Inferior parietal cortex (tissue), 1 donor: ENCODE data around the gene ADPRH.
"Not testable (repeated sequence)": the region's sequence is repeated elsewhere in the genome, so short reads cannot be mapped to it uniquely, and the experiment has no call there.

Source experiments
- DNase-seq: peaks from one replicate; pipeline ENCODE4 v3.0.0-alpha.2; 2016; ENCODE audit errors: extremely low spot score

Gene ADPRH

DNA sequence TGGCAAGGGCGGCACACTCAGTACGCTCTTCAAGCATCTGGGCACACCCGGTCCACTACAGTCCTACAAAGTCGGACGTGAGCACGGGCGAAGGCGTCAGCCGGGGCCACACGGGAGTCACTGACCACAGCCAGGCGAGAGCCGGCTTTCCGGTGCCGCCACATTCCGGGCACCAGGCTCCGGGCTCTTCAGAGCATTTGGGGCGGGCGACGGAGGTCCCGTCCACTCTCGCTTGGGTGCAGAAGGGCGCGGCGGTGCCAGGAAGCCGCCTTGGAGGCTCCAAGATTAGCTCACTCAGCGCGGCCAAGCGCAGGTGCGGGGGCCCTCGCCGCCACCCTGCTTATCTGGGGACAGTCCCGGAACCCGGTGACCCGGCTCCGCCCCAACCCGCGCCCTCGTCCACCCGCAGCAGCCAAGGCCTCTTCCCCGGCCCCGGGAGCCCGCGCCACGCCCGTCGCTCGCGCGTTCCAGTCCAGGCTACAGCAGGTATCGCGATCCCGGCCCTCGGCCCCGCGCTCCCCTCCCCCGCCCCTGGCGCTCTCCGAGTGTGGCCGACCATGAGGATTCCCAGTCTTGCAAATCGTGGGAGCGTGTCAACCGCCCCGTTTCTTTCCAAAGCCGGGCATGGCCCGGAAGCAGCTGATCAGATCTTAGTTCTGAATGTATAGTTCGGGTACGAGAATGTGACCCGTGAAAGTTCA, at the start of gene ADPRH:
TSS of gene ADPRH (plus strand) at position 127 of the 701 bp plus-strand sequence. CDS start 2,678 bp downstream, outside the sequence.
- no peak for DNase-seq

DNA sequence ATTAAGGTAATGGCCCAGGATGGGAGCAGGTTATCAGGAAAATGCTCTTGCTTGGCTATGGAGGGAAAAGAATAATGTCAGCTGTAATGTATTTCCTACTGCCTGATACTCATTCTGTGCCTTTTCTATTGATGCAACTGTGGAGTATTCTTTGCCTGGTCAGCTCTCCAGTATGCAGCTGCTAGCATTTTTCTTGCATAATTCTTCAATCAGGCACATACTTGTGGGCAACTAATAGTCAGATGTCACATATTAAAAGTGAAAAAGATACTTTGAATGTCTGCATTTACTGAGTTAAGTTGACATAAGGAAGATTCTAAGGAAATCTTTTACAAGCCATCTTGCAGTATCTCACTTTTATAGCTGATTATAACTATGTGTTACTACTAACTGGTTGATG, 49.4 kb upstream of the ADPRH start:
- DNase-seq, result no peak

DNA sequence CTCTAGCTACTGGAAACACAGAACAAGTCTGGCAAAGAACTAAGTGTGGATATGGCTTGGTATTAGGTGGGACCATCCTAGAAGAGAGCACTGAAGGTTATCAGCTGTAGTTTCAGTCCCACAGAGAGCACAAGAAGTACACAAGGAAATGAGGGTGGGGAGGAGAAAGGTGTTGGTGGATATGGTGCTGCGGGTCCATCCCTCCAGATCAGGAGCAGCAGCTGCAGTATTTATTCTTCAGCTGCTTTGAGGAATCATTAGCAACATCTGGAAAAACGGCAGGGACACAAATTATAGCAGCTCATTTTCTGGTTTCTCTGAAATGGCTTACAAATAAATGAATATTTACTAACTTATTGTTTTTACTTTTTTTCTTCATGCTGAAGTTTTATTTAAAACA, 48.8 kb upstream of the ADPRH start:
- no peak for DNase-seq

- DNase-seq, result no peak
These were observed 48.1 kb upstream of the ADPRH start for GRCh38 chr3:119531151-119531550.

DNA sequence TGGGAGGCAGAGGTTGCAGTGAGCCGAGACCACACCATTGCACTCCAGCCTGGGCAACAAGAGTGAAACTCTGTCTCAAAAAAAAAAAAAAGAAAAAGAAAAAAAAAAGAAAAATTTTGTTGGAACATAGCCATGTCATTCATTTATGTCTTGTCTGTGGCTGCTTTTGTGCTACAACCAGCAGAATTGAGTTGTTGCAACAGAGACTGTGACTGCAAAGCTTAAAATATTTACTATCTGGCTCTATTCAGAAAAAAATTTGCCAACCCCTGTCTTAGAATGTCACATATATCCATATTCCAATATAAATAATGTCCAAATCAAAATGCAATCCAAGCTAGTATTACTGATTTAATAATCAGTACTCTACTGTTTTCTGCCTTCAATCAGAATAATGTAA, 45.0 kb upstream of the ADPRH start:
- no peak for DNase-seq

DNA sequence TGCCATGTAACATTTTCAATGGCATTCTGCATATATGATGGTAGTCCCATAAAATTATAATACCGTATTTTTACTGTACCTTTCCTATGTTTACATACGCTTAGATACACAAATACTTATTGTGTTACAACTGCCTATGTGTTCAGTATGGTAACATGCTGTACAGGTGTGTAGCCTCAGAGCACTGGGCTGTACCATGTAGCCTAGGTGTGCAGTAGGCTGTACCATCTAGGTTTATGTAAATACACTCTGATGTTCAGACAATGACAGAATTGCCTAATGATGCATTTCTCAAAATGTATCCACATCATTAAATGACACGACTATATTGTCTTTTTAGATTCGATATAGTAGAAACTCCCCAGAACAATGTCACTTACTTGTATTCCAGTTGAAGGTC, 42.5 kb upstream of the ADPRH start:
- no peak for DNase-seq

DNA sequence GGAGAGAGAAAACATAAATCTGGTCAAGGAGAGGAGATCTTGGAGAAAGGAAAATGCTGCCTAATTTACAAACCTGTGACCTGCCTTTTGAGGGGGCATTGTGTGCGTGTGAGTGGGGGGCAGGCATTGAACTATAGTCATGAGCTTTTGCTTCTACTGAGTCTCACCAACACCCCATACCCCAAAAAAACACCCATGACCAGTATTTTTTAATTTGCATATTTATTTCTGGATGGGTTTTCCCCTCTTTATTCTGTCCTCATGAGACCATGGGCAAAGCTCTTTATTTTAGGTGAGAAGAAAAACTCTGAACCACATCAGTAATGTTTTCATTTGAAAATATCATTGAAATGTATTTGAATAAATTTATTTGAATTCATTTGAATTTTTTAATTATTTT, 40.5 kb upstream of the ADPRH start:
- no peak for DNase-seq

- DNase-seq, result no peak
These were observed 37.7 kb upstream of the ADPRH start for GRCh38 chr3:119541547-119541946.

DNA sequence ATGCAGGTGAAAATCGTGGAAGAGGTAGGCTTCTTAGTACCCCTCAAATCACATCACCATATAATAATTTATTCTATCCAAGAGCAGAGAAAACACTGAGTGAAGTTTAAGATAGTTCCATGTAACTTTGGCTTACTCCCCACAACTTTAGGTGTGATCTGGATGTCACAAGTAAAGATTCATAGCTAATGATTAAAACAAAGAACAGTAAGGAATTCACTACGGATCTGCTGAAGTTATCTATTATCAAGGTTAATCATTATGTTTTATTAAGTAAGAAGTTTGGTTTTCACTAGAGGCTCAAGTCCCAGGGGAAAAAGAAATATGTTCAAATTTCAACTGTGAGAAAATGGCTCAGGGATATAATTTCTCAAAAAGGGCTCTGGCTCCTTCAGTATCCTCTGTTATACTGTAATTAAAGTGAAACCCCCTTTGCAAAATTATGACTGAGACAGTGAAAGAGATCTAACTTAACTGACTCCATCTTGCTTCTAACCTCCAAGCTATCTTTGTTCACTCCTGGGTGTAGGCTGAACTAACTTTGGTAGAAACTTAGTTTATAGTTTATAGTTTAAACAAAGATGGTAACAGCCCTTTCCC, 37.0 kb upstream of the ADPRH start:
- no peak for DNase-seq

GRCh38 chr3:119543147-119543546, 36.1 kb upstream of the ADPRH start:
- no peak for DNase-seq

- no peak for DNase-seq
These were observed 32.1 kb upstream of the ADPRH start for GRCh38 chr3:119547227-119547626.

GRCh38 chr3:119548341-119548740, 31.0 kb upstream of the ADPRH start:
- DNase-seq, result no peak

- DNase-seq, result no peak
These were observed 28.9 kb upstream of the ADPRH start for GRCh38 chr3:119550192-119550910.

DNA sequence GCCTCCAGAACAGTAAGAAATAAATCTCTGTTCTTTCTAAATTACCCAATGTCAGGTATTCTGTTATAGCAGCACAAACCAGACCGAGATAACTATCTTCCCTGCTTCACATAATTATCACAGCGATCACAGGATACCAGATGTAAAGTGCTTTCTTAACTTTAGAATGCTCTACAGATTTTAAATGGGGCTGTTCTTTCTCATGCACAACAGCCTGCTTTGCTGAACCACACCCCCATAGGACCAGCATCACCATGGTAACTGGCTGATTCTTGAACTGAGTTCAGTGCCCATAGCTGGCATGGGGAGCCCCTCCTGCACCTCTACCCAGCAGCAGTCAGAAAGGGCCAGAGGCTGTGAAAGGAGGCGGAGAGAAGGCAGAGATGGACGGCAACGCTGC, 27.7 kb upstream of the ADPRH start:
- DNase-seq, result no peak

GRCh38 chr3:119552928-119553327, 26.4 kb upstream of the ADPRH start:
- DNase-seq, result not testable (repeated sequence)

GRCh38 chr3:119553823-119554415, 25.4 kb upstream of the ADPRH start:
- DNase-seq, result no peak

- no peak for DNase-seq
These were observed 24.0 kb upstream of the ADPRH start for GRCh38 chr3:119555309-119555735.

DNA sequence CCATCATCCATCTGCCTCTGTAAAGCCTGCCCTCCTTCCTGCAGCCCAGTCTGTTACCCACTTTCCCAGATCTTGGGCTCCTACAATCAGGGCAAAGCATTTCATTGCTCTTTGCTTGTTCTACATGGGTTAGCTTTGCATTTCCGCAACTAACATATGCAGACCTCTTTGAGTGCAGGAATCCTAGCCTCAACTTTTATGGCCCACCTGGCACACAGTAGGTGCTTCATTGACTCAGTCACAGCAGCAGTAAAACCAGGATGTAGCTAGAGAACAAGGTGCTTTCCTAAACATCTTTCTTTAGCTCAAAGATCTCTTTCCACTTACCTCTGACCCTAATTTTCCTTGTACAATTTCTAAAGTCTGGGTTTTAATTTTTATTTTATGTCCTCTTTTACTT, 23.4 kb upstream of the ADPRH start:
- DNase-seq, result no peak

GRCh38 chr3:119557192-119557876, 22.0 kb upstream of the ADPRH start:
- DNase-seq, result no peak

DNA sequence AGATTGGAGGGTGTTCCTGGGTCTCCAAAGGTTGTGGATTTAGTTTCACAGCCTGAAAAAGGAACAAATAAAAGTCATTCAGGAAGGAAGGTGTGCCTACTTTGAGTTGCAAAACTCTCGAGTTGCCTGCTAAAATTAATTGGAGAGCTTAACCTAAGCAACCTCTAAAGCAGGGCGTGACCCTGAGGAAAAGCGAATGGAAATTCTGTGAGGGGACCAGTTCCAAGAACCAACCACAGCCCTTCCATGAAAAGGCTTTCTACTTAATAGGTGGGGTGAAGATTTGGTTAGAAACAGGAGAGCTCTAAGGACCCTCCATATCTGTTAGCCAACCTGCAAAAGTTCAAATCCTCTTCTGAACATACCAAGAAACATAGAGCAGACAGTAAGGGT, 21.4 kb upstream of the ADPRH start:
- DNase-seq, result no peak

DNA sequence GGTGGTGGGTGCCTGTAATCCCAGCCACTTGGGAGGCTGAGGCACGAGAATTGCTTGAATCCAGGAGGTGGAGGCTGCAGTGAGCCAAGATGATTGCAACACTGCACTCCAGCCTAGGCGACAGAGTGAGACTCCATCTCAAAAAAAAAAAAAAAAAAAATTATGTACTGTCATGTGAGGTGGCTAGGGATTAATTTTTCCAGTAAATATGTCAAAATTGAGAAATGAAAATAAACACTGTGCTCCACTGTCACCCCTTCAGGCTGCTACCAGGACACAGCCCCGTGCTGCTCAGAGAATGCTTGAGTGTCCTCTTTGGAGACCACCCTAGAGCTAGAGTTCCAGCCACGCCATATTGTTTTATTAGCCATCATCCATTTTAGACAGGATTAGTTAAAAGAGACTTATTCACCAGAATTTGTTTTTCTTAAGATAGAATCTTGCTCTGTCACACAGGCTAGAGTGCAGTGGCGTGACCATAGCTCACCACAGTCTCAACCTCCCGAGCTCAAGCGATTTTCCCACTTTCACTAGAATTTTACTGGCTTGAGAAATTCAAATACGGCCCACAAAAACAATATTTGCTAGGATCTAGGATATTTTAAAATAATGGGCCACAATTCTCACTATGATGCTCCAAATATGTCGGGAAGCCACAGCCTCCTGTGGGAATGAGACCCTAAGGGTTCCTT, 20.5 kb upstream of the ADPRH start:
- DNase-seq, result no peak
